Activated CD8-positive, alpha-beta memory T cell treated with anti-CD3 and anti-CD28 coated beads for 48 hours (primary cell): ENCODE measurements around the gene PLCB1.

ENCODE experiments used
- DNase-seq, 3 experiments: peaks; one replicate each; pipeline ENCODE4 v3.0.0-alpha.2; 2020; ENCODE audit warnings: low read depth in 2 of 3, low spot score in 2 of 3

The PLCB1 gene

DNA sequence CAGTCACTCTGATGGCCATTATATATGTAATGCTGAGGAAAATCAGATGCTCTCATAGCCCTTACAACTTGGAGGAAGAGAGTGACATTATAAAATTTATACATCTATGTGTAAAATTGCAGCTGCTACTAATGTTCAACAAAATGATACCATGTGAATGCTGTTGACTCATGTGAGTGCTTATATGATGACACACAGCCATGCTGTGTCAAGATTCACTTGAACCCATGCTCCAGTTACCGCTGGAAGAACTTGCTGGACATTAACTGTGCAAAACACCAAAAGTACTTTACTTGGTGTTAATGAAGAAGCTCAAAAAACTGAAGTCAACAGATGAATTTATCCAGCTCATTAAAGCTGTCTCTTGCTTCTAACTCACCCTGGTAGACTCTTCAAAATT, 617.9 kb downstream of the PLCB1 start:
- DNase-seq = no peak

DNA sequence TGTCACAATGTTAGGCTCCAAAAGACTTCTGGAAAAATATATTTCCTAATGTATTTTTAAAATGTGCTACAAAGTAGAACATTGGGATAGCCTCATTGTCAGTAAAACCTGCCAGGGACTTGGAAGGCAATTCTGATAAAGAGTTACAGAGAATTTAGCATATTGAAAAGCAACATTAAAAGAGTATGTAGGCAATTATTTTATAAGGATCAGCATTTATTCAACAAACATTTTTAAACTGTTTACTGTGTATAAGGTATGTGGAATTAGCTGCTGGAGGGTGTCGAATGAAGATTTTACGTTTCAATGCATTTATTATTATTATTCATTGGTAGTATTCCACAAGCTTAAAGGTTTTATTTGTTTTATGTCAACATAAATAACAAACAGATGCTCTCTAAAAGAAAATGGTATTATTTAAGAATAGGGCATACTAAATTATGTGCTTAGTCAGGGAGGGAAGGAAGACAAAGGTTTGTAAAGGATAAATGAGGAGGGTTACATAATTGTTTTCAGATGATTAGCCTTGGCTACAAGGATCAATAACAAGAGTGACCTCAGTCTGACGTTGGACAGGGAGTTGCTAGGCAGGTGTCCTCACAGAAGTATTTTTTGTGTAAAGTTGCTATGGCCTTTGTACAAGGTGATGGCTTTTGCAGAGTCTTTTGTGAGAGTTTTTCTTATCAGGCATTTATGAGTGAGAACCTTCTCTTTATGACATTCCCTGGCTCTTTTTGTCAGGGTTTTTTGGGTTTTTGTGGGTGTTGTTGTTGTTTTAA, 623.5 kb downstream of the PLCB1 start:
- DNase-seq = no peak

DNA sequence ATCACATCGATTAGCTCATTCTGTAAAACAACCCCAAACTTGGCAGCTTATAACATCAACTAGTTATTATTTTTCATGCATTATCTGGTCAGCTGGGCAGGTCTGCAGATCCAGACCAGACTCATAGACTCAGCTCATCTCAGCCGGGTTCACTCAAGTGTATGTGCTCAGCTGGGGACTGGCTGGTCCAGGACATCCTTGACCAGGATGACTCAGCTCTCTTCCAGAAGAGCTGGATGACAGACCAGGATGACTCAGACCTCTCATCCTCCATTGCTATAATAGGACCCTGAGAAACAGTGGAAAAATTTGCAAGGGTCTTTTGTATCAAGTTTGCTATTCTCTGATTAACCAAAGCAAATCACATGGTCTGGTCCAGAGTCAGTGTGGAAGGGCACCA, 624.3 kb downstream of the PLCB1 start:
- no peak for DNase-seq

DNA sequence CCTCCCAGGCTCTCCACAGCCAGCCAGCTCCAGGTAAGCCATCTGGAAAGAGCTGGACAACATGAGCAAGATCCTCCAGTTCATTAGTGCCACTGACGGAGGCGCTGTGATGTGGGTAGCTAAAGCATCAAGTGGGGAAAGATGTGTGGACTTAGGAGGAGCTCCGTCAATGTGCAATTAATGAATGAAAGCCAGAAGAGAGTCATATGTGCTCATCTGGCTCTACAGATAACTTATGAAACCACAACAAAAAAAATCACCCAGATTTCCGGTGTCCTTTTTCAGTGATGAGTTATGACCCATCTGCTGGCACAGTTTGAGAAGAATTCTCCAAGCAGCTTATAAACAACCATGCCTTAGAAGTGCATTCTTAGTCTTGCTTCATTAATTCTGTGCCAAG, 625.1 kb downstream of the PLCB1 start:
- no peak for DNase-seq

DNA sequence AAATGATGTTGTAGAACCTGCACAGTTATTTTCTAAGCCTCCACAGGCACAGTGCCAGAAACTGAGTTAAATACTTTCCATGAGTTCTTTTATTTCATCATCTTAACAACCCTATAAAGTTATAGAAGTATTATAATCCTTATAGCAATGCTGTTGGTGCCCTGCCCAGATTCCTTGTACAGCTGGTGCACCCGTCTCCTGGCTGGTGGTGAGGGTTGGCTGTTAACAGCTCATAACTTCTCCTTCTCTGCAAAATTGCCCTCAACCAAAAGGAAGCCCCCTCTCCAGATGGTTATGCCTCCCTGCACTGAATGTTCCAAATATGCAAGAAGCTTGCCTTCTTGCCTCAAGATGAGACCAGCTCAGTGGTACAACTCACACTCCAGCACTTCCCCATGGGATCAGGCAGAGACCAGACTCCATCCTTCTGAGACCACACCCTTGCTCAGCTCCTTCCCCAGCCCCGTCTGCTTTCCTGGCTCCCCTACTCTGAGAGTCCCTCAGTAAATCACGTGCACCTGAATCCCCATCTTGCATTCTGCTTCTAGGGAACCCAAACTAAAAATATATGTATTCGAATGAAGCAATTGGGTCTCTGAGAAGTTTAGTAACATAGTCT, 632.4 kb downstream of the PLCB1 start:
- no peak for DNase-seq

DNA sequence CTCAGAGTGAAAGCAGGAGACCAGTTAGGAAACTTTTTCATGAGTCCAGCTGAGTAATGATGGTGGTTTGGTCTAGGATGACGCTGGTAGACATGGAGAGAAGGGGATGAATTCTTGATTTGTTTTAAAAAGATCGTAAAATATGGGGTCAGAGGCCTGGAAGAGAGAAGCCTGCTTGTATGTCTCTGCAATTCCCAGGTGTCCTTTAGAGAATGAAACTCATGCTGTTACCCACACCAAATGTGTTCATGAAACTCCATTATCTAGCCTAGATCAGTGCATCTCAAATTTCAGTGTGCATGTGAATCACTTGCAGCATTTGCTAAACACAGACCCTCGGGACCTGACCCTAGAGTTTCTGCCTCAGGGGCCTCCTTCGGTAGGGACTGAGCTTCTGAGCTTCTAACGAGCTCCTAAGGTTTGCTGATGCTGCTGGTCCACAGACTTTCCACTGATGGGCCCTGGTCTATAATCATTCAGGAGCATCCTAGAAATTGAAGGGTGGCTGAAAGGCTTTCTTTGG, 634.9 kb downstream of the PLCB1 start:
- DNase-seq = no peak

DNA sequence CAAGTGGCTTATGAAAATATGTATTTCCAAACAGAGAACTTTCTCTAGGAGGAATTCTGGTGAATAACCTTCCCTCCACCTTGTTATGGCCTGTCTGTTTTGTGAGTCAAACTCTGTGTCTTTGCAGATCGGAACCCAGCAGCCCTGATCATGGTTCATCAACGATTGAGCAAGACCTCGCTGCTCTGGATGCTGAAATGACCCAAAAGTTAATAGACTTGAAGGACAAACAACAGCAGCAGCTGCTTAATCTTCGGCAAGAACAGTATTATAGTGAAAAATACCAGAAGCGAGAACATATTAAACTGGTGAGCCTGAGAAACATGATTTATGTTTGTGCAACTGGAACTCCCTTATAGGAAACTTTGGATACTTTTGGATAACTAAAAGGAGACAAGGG, 642.3 kb downstream of the PLCB1 start:
- DNase-seq = no peak

DNA sequence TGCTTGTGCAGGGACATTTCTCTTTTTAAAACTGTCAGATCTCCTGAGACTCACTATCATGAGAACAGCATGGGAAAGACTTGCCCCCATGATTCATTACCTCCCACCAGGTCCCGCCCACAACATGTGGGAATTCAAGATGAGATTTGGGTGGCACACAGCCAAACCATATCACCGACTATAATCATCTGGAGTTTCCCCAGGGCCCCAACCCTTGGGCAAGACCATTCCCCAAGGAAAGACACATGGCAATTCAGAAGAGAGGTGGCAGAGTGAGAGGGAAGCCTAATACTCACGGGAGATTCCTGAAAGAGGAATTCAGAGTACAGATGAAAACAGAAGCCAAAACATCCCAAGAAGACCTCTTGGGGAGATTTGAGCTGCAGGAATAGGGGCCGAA, 645.8 kb downstream of the PLCB1 start:
- DNase-seq = no peak

DNA sequence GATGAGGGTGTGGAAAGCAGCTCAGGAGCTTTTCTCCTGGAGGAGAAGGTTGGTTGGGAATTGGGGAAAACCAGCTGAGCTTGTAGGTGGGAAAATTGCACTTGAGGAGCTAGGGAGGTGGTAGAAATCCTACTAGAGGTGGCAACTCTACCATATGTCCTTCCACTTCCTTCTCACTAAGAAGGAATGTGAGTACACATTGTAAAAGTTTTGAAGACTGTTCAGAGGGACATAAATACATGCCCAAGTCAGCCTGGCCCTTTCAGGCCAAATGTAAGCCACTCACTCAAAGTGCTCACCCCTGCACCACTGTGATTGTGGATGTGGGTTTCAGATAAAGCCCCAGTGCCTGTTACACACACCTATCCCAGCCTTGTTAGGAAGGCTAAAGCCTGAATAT, 646.3 kb downstream of the PLCB1 start:
- DNase-seq = no peak

DNA sequence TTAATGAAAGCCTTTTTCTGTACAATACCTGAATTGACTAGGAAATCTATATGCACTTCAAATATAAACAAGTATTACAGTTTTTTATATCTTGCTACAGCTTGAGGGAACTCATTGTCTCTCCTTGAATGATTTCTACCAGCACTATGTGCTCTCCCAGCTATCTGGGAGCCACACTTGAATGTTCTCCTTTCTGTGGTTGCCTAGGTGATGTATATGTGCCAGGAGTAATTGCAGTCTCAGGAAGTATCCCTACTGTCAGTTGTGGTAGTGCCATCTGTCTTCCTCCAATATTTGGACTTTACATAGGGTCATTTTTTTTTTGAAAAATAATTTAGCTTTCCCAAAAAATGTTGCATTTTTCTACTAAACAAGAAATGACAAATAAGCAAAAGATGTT, 648.8 kb downstream of the PLCB1 start:
- no peak for DNase-seq

DNA sequence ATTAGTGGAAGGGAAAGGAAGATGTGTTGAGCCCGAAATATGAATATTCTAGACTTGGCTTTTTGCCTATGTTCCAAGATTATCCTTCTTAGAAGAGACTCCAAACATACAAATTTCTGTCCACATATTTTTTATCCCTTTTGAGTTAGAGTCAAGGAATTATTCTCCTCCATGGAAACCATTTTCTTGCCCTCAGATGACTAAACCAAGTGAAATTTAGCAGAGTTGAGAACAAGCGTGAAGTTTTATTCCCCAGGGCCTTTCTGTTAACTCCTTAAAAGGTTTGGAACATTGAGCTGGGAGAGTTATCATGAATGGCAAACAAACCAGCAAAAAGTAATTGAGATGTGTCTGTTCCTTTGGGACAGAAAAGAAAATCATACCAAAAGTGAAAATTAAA, 650.7 kb downstream of the PLCB1 start:
- no peak for DNase-seq

DNA sequence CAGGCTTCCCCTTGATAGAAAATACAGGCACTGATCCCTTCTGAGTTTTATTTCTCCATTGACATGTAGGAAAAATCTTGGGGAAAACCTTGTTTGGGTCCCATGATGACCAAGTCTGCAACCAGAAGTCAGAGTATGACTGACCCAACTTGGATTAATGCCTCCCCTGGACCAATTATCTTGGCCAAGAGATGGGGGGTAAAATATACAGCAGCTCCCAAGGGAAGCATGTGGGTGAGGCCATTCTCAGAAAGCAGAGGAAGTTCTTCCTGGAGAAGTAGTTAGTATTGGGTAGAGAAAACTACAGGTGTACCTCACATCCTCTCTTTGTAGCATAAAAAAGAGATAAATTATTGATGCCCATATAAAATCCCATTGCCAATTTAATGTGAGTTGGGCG, 651.7 kb downstream of the PLCB1 start:
- DNase-seq = no peak

DNA sequence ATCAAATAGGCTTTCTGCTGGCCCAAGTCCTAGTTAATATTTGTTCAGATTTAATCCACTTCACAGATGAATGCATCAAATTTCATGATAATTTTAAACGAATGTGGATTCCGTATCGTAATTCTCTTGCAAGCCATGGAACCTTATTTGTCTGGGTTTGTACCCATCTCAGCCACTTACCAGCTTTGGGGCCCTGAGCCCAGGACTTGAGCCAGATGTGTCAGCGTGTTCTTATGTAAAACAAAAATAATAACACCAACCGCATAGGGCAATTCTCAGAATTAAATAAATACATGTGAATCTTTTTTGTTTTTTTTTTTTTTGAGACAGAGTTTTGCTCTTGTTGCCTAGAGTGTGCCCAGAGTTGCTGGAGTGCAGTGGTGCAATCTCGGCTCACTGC, 654.3 kb downstream of the PLCB1 start:
- DNase-seq = no peak

DNA sequence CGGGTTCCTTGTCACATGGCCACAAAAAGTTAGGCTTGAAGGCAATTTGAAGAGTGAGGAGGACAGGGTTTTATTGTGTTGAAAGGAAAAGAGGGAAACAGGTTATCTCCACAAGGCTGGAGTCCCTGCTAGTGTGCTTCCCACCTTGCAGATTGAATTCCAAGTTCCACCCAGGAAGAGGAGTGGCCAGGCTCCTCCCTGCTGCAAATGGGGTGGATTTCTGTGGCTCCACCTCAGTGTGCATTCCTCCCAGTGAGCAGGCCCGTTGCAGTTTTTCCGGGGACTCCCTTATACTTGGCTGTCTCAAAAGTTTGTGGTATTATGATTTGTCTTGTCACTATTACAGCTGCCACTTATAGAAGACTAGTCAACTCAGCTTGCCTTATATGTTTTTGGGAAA, 655.0 kb downstream of the PLCB1 start:
- DNase-seq = no peak

DNA sequence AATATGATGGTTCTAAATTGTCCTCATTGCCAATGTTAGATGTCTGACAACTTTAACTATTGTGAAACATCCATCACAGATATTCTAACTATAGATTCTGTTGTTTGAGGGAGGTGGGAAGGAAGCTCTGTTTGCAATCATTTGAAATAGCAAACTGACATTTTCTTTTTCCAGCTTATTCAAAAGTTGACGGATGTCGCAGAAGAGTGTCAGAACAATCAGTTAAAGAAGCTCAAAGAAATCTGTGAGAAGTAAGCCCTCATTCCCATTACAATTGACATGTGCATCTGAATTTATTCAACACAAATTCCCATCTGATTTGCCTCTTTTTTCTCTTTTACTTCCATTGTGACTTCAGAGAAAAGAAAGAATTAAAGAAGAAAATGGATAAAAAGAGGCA, 656.2 kb downstream of the PLCB1 start:
- no peak for DNase-seq

DNA sequence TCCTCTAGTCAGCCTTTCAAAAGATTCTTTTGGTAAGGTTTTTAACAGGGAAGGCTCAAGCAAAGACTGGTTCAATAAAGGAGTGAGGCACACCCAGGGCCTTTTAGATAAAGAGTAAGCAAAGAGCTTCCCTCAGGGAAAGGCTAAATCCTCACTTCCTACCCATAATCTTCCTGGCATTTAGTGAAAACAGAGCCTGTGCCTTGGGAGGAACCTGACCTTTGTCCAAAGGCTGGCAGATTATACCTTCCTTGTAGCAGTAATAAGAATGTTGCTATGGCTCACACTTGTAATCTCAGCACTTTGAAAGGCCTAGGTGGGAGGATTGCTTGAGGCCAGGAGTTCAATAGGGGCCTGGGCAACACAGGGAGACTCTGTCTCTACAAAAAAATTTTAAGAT, 656.8 kb downstream of the PLCB1 start:
- DNase-seq = no peak

DNA sequence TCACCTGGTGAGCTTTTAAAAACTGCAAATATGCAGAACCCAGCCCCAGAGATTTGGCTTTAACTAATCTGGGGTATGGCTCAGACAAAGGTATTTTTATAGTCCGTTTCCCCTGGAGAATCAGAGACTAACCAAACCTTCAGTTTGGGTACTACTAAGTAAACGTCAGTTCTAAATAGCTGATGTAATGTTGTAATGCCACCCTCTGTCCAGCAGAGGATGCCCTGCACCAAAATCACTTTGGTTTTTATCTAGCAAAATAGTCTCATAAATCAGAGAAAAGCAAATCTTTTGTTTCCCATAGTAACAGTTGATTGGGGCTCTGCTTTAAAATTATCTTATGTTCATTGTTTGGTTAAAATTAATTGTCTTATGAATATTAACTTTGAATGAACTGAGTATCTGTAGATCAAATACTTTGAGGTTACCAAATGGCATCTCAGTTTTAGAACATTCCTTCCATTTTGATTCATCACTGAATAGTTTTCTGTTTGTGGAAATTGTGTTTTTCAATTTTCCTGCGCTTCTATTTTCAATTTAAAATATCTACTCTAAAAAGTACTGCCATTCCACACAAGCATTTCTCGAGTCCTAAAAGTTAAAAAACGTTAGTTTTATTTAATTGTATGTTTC, 658.5 kb downstream of the PLCB1 start:
- no peak for DNase-seq

DNA sequence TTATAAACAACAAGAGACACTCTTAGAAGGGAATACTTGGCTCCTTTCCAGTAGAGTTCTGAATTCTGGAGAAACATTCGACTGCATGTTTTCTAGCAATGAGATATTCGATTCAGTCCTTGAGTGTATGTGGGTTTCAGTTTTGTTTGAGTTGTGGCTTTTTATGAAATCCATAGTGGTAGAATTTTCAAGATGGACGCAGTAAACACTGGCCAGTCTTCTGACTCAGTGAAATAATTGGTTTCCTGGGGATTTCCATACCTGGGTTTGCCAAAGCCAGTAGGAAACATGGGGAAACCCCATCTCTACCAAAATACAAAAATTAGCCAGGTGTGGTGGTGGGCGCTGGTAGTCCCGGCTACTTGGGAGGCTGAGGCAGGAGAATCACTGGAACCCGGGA, 663.3 kb downstream of the PLCB1 start:
- no peak for DNase-seq

DNA sequence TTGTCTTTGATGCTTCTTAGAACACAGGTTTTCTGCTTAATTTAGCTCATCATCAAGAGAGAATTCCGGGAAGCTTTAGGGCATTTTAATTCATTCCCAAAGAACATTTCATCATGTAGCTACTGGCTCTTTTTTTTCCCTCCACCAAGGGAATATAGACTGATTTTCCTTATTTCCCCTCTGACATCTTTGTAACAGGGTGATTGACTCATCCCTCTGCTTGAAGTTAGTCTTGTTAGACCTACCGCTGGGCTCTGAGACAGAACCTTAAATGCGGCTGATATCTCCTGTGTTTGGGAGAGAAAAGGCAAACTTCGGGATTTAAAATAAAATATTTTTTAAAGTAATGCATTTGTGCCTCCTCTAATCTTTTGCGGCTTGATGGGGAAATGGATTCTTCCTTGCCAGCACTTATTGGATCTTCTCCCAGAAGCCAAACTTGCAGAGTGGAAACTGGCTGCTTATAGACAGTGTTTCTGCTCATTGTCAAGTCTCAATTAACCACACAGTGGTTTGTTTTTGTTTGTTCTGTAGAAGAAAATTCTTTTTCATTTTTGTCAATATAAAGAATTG, 664.1 kb downstream of the PLCB1 start:
- DNase-seq = no peak

DNA sequence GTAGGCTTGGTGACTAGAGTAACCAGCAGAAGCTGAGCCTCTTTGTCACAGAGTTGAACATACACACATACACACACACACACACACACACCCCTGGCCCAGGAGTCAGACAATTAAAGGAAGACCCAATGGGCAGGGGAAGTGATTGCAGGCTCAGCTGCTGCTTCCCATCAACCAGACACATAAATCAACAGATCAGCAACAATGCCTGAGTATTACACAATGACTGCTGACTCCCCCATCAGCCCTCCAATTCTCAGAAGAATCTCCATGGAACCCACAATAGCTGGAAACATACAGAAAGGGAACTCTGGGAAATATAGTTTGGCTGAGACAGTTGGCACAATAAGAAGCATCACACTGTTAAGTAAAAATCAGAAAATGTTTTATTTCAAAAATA, 666.4 kb downstream of the PLCB1 start:
- no peak for DNase-seq

DNA sequence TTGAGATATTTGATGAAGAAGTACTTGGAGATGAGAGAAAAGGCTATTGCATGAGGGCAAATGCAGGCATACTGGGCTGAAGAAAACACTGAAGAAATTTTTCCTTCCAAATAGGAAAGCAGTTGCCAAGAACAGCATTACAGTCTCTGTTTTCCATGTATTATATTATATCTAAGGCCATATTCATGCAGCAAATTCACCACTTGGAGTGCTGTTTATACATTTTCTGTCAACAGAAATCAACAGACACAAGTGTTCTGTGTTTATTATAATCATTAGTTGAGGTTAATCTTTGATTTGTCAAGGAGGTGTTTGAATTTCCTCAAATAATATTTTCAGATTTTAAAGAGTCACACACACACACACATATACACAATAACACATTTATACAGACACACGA, 668.0 kb downstream of the PLCB1 start:
- DNase-seq = no peak

DNA sequence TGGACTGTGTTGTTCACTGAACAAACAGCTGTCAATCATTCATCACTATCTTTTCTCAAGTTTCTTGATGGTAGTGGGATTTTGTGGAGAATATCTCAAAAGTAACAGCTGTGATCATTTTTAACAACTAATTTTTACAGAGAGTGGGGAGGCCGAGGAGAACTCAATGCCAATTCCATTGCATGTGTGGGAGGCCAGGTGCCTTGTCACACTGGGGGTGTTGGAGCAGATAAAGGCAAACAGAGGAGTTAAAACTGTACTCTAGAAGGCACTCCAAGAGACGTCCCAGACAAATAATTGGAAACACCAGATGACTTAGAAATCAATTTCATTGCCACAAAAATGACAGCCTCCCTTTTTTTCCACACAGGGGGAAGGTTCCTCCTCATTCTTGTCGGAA, 669.6 kb downstream of the PLCB1 start:
- DNase-seq = no peak
